Activated CD4-positive, alpha-beta T cell treated with anti-CD3 and anti-CD28 coated beads for 1 hour (primary cell): ENCODE data around the gene INCA1.
A peak's percentile ranks its signal among the peaks of the same experiment; 100 is the strongest.

Experiments
- DNase-seq: peaks from one replicate; pipeline ENCODE4 v3.0.0-alpha.2; 2020

The INCA1 gene

DNA sequence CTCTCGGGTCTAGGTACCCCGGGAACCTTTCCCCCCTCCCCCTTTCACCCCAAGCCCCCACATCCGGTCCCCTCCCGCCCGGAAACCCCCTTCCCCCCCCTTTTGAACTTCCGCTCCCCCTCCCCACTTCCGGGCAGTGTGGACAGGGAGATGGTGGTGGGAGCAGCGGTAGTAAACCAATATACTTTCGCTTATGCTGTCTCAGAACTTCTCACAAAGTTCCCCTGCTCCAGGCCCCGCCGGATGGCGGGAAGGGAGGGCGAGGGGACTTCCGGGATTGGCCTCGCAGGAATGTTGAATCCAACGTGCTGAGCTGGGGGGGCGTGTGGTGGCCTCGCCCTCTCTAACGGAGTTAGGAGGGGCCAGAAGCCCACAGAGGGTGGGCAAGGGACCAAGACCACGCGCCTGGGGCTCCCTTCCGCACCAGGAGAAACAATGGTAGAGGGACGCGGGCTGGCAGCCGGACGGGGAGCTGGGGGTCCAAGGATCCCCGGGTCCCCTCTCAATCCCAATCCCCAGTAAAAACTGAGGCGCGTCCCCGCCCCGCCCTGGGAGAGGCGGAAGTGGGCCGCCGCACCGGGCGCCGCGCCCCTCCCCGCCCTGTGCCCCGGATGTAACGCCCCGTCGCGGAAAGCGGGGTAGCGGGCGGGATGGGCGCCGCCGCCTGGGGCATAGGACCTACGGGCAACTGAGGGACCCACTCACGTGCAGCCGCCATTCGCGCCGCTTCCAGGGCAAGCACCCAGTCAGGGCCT lies 49.7 kb downstream of the INCA1 start:
- DNase-seq, result peak; percentile 54

- no peak for DNase-seq
Measured at GRCh38 chr17:4947010-4947410, 50.3 kb downstream of the INCA1 start.

DNA sequence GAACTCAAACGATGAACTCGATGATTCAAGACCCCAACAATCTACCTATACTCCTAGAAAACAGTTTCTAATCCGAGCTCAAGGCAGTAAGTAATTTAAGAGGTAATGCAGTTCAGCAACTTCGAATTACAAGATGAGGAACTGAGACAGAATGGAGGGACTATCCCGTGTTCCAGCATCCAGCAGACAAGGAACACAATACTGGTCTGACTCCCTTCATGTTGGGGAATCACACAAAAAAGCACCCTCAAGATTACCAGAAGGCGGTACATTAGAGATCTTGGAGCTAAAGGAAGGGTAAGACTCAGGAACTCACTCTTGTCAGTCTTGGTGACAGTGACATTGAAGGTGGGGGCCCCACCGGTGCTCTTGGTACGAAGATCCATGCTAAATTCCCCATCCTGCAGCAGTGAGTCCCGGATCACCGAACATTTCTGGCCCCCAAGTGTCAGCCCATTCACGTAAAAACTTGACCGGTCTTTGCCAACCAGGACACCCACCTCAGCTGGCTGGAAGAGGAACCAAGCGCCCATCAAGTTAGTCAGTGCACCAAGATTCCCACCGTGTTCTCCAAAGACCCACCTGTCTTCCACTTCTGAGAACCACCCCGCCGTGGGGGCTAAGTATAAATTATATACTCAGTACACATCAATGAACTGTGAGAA lies 50.9 kb downstream of the INCA1 start:
- DNase-seq, result no peak

DNA sequence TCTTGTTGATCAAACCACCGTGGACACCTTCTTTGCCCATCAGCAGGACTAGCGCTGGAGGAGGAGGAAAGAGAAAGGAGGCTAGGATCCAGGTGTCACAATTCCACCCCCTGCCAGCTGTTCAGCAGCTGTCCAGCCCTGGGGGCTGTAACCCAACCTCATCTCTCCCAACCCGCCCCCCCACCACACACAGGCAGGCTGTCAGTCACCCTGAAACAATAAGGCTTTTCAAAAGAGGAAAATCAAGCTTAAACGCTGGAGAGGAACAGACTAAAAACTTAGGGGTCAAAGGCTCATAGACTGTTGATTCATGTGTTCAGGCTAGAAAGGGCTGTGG lies 51.4 kb downstream of the INCA1 start:
- no peak for DNase-seq

GRCh38 chr17:4945176-4945943 lies 52.0 kb downstream of the INCA1 start:
- peak; percentile 71 for DNase-seq

DNA sequence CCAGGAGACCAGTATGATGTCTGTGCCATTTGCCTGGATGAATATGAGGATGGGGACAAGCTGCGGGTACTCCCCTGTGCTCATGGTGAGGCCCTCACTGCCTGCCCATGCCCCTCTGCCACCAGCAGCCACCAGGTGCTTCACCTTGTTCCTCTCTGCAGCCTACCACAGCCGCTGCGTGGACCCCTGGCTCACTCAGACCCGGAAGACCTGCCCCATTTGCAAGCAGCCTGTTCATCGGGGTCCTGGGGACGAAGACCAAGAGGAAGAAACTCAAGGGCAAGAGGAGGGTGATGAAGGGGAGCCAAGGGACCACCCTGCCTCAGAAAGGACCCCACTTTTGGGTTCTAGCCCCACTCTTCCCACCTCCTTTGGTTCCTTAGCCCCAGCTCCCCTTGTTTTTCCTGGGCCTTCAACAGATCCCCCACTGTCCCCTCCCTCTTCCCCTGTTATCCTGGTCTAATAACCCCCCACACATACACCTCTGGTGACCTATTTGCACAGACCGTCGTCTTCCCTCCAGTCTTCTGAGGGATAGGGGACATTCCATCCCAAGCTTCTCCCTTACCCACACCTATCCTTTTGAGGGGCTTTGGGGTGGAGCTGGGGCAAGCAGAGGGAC lies 52.7 kb downstream of the INCA1 start:
- no peak for DNase-seq

GRCh38 chr17:4944163-4944553 lies 53.2 kb downstream of the INCA1 start:
- DNase-seq, result no peak

- DNase-seq, result no peak
Measured at GRCh38 chr17:4942760-4943508, 54.4 kb downstream of the INCA1 start.

DNA sequence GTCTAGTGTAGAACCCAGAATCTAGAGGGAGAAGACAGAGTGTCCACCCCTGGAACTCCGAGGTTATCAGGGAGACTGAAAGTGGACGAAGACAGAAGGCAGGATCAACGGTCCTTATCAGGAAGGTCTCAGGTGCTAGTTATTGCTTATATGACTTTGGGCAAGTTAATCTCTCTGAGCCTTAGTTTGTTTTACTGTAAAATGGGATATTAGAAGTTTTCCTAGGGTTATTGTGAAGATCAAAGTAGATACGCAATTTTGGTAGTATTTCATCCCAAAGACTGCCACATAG lies 56.1 kb downstream of the INCA1 start:
- DNase-seq, result no peak

DNA sequence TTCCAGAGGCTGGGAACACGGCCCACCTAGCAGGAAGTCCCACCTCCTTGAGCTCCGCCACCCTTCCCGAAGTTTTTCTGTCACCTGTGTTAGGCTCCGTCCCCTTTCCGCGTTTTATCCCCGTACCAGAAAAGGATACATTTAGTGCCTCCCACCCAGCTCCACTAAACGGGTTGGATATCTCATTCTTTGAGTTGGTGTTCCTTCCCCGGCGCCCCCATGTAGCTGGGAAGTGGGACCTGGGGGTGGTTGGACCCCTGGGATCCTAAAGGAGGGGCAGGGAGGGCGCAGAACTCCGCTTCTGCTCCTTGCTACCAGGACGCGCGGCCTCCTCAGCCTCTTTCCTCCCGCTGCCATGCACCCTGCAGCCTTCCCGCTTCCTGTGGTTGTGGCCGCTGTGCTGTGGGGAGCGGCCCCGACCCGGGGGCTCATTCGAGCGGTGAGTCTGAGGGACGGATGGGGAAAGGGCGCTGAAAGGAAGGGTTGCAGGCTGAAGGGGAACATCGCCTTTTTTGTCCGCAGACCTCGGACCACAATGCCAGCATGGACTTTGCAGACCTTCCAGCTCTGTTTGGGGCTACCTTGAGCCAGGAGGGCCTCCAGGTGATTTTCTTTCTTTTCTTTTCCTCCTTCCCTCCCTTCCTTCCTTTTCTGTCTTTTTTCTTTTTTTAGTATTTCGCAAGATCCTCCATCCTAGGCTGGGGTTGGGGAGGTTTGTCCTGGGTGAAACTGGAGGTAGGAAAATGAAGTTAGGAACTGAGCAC lies 56.6 kb downstream of the INCA1 start:
- DNase-seq, result no peak

DNA sequence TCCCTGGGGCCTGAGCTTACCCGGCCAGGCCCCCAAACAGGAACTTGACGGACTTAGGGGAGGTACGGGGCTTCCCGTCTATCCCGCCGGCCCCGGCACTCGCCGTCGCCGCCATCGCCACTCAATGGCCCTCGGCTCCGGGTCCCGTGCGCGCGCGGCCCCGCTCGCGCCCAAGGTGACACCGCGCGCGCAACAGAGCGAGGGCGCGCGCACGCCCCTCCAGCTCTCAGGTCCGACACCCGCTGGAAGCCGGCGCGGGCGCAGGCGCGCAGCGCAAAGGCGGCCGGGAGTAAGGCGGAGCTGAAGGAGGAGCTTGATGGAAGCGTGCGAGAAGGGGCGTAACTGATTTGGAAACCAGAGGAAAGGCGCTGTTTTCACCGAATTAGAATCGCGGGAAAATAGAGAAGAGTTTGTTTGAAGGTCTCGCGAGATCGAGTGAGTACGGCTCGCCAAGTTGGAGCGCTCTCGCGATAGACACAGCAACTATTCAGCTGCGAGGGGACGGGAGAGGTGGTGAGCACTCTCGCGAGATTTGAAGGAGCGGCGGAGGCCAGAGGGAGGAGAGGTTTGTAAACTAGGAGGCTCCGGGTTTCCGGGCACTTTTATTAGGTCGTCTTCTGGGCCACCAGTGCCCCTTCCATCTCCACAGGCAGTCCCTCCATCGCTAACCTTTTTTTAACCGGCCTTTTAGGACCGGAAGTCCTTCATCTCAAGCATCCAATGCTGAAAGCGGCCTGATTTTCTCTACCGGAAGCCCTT lies 57.3 kb downstream of the INCA1 start, which contains the start of the genes RNF167 and SLC25A11:
RNF167 (plus strand) TSS at position 473 of the 759 bp plus-strand sequence. CDS start 642 bp downstream, outside the sequence.
SLC25A11 (minus strand) TSS at position 251 of the 759 bp plus-strand sequence; CDS start at position 115, 136 bp downstream.
- DNase-seq, result peak; percentile 94

DNA sequence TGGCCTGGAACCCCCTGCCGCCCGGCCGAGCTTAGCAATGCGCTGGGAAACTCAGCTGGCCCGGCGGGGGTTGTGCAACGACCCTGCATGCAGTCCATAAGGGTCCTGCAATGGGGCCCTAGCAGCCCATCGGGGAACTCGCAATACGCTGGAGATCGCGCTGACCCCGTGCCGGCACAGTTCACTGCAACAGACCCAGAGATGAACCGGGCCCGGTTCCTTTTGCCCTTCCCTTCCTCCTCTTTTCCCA lies 57.9 kb downstream of the INCA1 start:
- DNase-seq, result no peak

GRCh38 chr17:4938688-4939545 lies 58.4 kb downstream of the INCA1 start:
- no peak for DNase-seq
